GM21367 (cell line): ENCODE data around the gene KCNAB1.

Experiments used
- ATAC-seq: cut with Tn5 transposase; IDR thresholded peaks from one replicate; pipeline ENCODE4 v1.9.1; 2021; ENCODE audit not compliant: unreplicated experiment

Gene KCNAB1

GRCh38 chr3:156305672-156306071 lies 185.3 kb downstream of the KCNAB1 start:
- ATAC-seq = no peak

GRCh38 chr3:156307704-156308103 lies 187.3 kb downstream of the KCNAB1 start:
- ATAC-seq = no peak

- ATAC-seq = no peak
Measured at GRCh38 chr3:156311431-156311830, 191.1 kb downstream of the KCNAB1 start.

GRCh38 chr3:156311930-156312329 lies 191.6 kb downstream of the KCNAB1 start:
- ATAC-seq = no peak

- ATAC-seq = no peak
Measured at GRCh38 chr3:156316076-156316475, 195.7 kb downstream of the KCNAB1 start.

GRCh38 chr3:156317462-156318074 lies 197.2 kb downstream of the KCNAB1 start:
- no peak for ATAC-seq

GRCh38 chr3:156321945-156322344 lies 201.6 kb downstream of the KCNAB1 start:
- ATAC-seq = no peak

GRCh38 chr3:156323466-156323865 lies 203.1 kb downstream of the KCNAB1 start:
- ATAC-seq = no peak

GRCh38 chr3:156330415-156330814 lies 210.0 kb downstream of the KCNAB1 start:
- ATAC-seq = no peak

- ATAC-seq = no peak
Measured at GRCh38 chr3:156332304-156332703, 211.9 kb downstream of the KCNAB1 start.

GRCh38 chr3:156334841-156335545 lies 214.6 kb downstream of the KCNAB1 start:
- ATAC-seq = no peak

- no peak for ATAC-seq
Measured at GRCh38 chr3:156339491-156339890, 219.1 kb downstream of the KCNAB1 start.

GRCh38 chr3:156341332-156341731 lies 221.0 kb downstream of the KCNAB1 start:
- no peak for ATAC-seq

- ATAC-seq = peak; percentile 100
Measured at GRCh38 chr3:156341831-156342416, 221.5 kb downstream of the KCNAB1 start.

GRCh38 chr3:156344215-156344614 lies 223.8 kb downstream of the KCNAB1 start:
- no peak for ATAC-seq

GRCh38 chr3:156349111-156349510 lies 228.7 kb downstream of the KCNAB1 start:
- ATAC-seq = no peak

- no peak for ATAC-seq
Measured at GRCh38 chr3:156349978-156350377, 229.6 kb downstream of the KCNAB1 start.

- ATAC-seq = no peak
Measured at GRCh38 chr3:156350781-156351180, 230.4 kb downstream of the KCNAB1 start.

GRCh38 chr3:156351783-156352182 lies 231.4 kb downstream of the KCNAB1 start:
- ATAC-seq = no peak

GRCh38 chr3:156352728-156353127 lies 232.3 kb downstream of the KCNAB1 start:
- ATAC-seq = no peak

- no peak for ATAC-seq
Measured at GRCh38 chr3:156353563-156353962, 233.2 kb downstream of the KCNAB1 start.
